NB4 (cell line): ENCODE results near the gene SOHLH1.

Experiments
- DNase-seq: peaks from one replicate; pipeline ENCODE4 v3.0.0; 2010; ENCODE audit warnings: low read depth
- H3K4me3 ChIP-seq: one replicate; pipeline ENCODE4 v1.5.1; 2011; ENCODE audit warnings: mild to moderate bottlenecking, low read depth, low read length, moderate library complexity
- CTCF ChIP-seq: IDR thresholded peaks from one replicate; pipeline ENCODE4 v1.5.1; 2012; ENCODE audit warnings: low read depth, low read length
- MAX ChIP-seq: IDR thresholded peaks from 2 replicates; pipeline ENCODE4 v1.6.1; 2011; ENCODE audit warnings: low read depth, low read length
- MYC ChIP-seq: IDR thresholded peaks from 2 replicates; pipeline ENCODE4 v1.6.1; 2011; ENCODE audit warnings: low read depth, low read length
- POLR2A ChIP-seq: IDR thresholded peaks from 2 replicates; pipeline ENCODE4 v1.6.1; 2011; ENCODE audit warnings: mild to moderate bottlenecking; ENCODE audit not compliant: insufficient read length; ENCODE audit errors: extremely low read depth

The SOHLH1 gene

GRCh38 chr9:135650408-135650807, 48.9 kb downstream of the SOHLH1 start:
- DNase-seq = no peak
- no peak overlapping the region for H3K4me3 ChIP-seq
- TF ChIP-seq MAX (no peak), POLR2A (no peak), CTCF (no peak), MYC (no peak)

- no peak for DNase-seq
- H3K4me3 ChIP-seq = no peak overlapping the region
- TF ChIP-seq POLR2A (no peak), MYC (no peak), MAX (no peak), CTCF (no peak)
These were observed 49.8 kb downstream of the SOHLH1 start for GRCh38 chr9:135649508-135649907.

GRCh38 chr9:135648494-135649410, 50.5 kb downstream of the SOHLH1 start:
- H3K4me3 ChIP-seq = no peak overlapping the region
- no peak for DNase-seq
- TF ChIP-seq MAX (no peak), POLR2A (no peak), MYC (no peak), CTCF (no peak)

DNA sequence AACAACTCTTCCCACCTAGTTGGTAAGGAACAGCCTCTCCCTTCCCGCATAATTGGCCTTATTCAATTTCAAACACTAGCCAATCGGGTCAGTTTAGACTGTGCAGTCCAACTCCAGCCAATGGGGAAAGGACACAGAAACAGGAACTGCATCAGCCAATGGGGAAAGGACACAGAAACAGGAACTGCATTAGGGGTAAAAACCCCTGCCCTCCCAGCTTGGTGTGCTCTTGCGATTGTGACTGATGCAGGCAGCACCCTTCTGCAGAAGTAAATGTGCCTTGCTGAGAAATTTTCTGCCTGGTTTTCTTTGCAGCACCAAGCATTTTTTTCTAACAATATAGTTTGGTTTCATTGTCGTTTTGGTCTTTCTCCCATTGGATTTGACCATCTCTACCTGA, 51.4 kb downstream of the SOHLH1 start:
- no peak for TF ChIP-seq POLR2A
- no peak for TF ChIP-seq CTCF
- no peak for TF ChIP-seq MAX
- TF ChIP-seq MYC = no peak
- H3K4me3 ChIP-seq = no peak overlapping the region
- no peak for DNase-seq

- no peak for DNase-seq
- TF ChIP-seq POLR2A (no peak), MYC (no peak), MAX (no peak), CTCF (no peak)
- H3K4me3 ChIP-seq = no peak overlapping the region
These were observed 54.6 kb downstream of the SOHLH1 start for GRCh38 chr9:135644631-135645218.
